Endothelial cell of umbilical vein (primary cell): Measurements from ENCODE around the gene FBXO2.

Experiments
- CTCF ChIP-seq, 2 donors: IDR thresholded peaks; 1 replicate in 1 of 2; 2 replicates in 1 of 2; pipeline ENCODE4 v1.5.1; 2011; ENCODE audit warnings: low read length in 2 of 2, mild to moderate bottlenecking in 2 of 2, moderate library complexity in 2 of 2, control low read depth in 1 of 2, inconsistent platforms in 1 of 2, low read depth in 1 of 2; ENCODE audit not compliant: insufficient read depth in 1 of 2; ENCODE audit errors: extremely low read depth in 1 of 2
- EZH2 ChIP-seq: IDR thresholded peaks from 2 replicates; pipeline ENCODE4 v1.6.1; 2012; ENCODE audit warnings: borderline replicate concordance, low read depth, mild to moderate bottlenecking, moderate library complexity, low read length, inconsistent platforms; ENCODE audit not compliant: severe bottlenecking
- POLR2A ChIP-seq: IDR thresholded peaks from 2 replicates; pipeline ENCODE4 v1.6.1; 2012; ENCODE audit warnings: low read depth, mild to moderate bottlenecking, control low read depth, low read length
- POLR2AphosphoS5 ChIP-seq: IDR thresholded peaks from 2 replicates; pipeline ENCODE4 v1.6.1; 2012; ENCODE audit warnings: low read depth, mild to moderate bottlenecking, control low read depth, low read length, moderate library complexity; ENCODE audit not compliant: insufficient read depth

GRCh38 chr1:11697893-11698210 is 43.6 kb upstream of the FBXO2 start:
- TF ChIP-seq POLR2AphosphoS5 (no peak), CTCF (IDR thresholded peaks at IDR 0.05; ENCODE audit: extremely low read depth in 1 of 2, insufficient read depth in 1 of 2, low read depth in 1 of 2, low read length in 2 of 2) (no peak), POLR2A (no peak), EZH2 (no peak)
